OCI-LY7 (cell line): ENCODE results near the gene MAP4K1. TPM values are rescaled to one million over a fixed set of nuclear protein-coding genes. Genes with fewer than 3 reads are reported as not detected.
A peak's percentile ranks its signal among the peaks of the same experiment; 100 is the strongest.

ENCODE experiments used
- Bru-seq: library from RNA; stranded (reverse); fragments of 400-500 nt; gene quantifications from one replicate; lab custom pipeline; 2021; lab: Mats Ljungman, UMichigan
- BruChase-seq, 2 experiments: library from RNA; stranded (reverse); fragments of 400-500 nt; gene quantifications; one replicate each; lab custom pipeline; 2021; lab: Mats Ljungman, UMichigan
- BruUV-seq: library from RNA; stranded (reverse); fragments of 400-500 nt; replicated peaks from 2 replicates; lab custom pipeline; 2021; lab: Mats Ljungman, UMichigan
- CTCF ChIA-PET: fragments of 300-600 bp; sonication (Branson Sonifier 250); formaldehyde crosslinking; loops from one replicate; lab custom pipeline; 2022; ENCODE audit warnings: antibody characterized with exemption; ENCODE audit not compliant: unreplicated experiment; lab: Charles Lee
- POLR2A ChIA-PET: fragments of 300-600 bp; sonication (Branson Sonifier 250); formaldehyde crosslinking; loops from one replicate; lab custom pipeline; 2022; ENCODE audit warnings: antibody characterized with exemption; lab: Charles Lee
- DNase-seq: peaks from one replicate; pipeline ENCODE4 v3.0.0-alpha.2; 2015; ENCODE audit warnings: low spot score
- H2AFZ ChIP-seq: fragments of 200-600 bp; sonication (generic), shearing (Covaris generic); 2 replicates; pipeline ENCODE4 v1.6.1; 2014; ENCODE audit warnings: mild to moderate bottlenecking, antibody characterized with exemption, low read length, moderate library complexity
- H3K27ac ChIP-seq: fragments of 200-600 bp; sonication (generic); 2 replicates; pipeline ENCODE4 v1.5.1; 2014; ENCODE audit warnings: mixed run types, low read depth, mild to moderate bottlenecking, moderate library complexity, low read length, inconsistent platforms; ENCODE audit not compliant: poor library complexity, severe bottlenecking
- H3K36me3 ChIP-seq: fragments of 200-600 bp; sonication (generic); 2 replicates; pipeline ENCODE4 v1.6.1; 2014; ENCODE audit warnings: mild to moderate bottlenecking, antibody characterized with exemption, low read length, moderate library complexity, mixed read lengths; ENCODE audit not compliant: insufficient read depth
- H3K4me1 ChIP-seq: fragments of 200-600 bp; sonication (generic); 2 replicates; pipeline ENCODE4 v1.5.1; 2014; ENCODE audit warnings: mild to moderate bottlenecking, low read length; ENCODE audit not compliant: insufficient read depth, poor library complexity, severe bottlenecking
- H3K4me2 ChIP-seq: fragments of 200-600 bp; sonication (generic); 2 replicates; pipeline ENCODE4 v1.6.1; 2014; ENCODE audit warnings: mild to moderate bottlenecking, low read length
- H3K4me3 ChIP-seq: fragments of 200-600 bp; sonication (generic); 2 replicates; pipeline ENCODE4 v1.5.1; 2014; ENCODE audit warnings: mild to moderate bottlenecking, low read depth, low read length; ENCODE audit not compliant: poor library complexity, severe bottlenecking
- H3K79me2 ChIP-seq: fragments of 200-600 bp; sonication (generic); 2 replicates; pipeline ENCODE4 v1.6.1; 2016; ENCODE audit warnings: low read depth, mild to moderate bottlenecking, low read length, moderate library complexity, mixed read lengths; ENCODE audit not compliant: insufficient read depth
- H3K9me2 ChIP-seq: fragments of 200-600 bp; sonication (generic); 2 replicates; pipeline ENCODE4 v1.6.1; 2016; ENCODE audit warnings: mild to moderate bottlenecking, low read length, mixed read lengths; ENCODE audit not compliant: insufficient read depth
- H3K9me3 ChIP-seq: fragments of 200-600 bp; sonication (generic); 2 replicates; pipeline ENCODE4 v1.6.1; 2014; ENCODE audit warnings: mild to moderate bottlenecking, mixed run types, low read length, mixed read lengths
- H4K20me1 ChIP-seq: fragments of 200-600 bp; sonication (generic); 2 replicates; pipeline ENCODE4 v1.6.1; 2014; ENCODE audit warnings: mild to moderate bottlenecking, antibody characterized with exemption, low read length, moderate library complexity, mixed read lengths; ENCODE audit not compliant: insufficient read depth
- CTCF ChIP-seq: fragments of 200-600 bp; sonication (generic); conservative IDR thresholded peaks from 2 replicates; pipeline ENCODE4 v1.5.1; 2014; ENCODE audit warnings: mild to moderate bottlenecking, antibody characterized with exemption, low read length, moderate library complexity, mixed read lengths
- EZH2phosphoT487 ChIP-seq: fragments of 200-600 bp; sonication (generic); IDR thresholded peaks from 2 replicates; pipeline ENCODE4 v1.6.1; 2018; ENCODE audit warnings: low read depth, borderline replicate concordance, mild to moderate bottlenecking, mixed run types, antibody characterized with exemption, low read length, moderate library complexity, mixed read lengths
- intact Hi-C: fragments of 100-400 bp; cut with micrococcal nuclease; formaldehyde crosslinking; loops from one replicate; pipeline ENCODE4 v1.10.0; 2022; ENCODE audit not compliant: unreplicated experiment
- long read RNA-seq: library from polyadenylated mRNA; stranded (forward); transcript quantifications from one replicate; pipeline ENCODE4 v2.0.0, GENCODE V29; 2022
- total RNA-seq, 2 experiments: library from RNA; depleted of rRNA in 1 of 2; stranded (reverse); fragments of >200 nt in 1 of 2; shearing (Covaris generic) in 1 of 2; gene quantifications; 2 replicates each; pipeline ENCODE4 v1.2.3, GENCODE V29; 2014 to 2022

Gene MAP4K1
- total RNA-seq (2014; rRNA removed; shearing (Covaris generic)): 102 and 108 TPM in 2 replicates
- total RNA-seq (2022): 313 and 331 TPM in 2 replicates
- Bru-seq, nascent RNA: percentile 75 among the genes with signal in this experiment
- percentile 92 among the genes with signal in this experiment for BruChase-seq, experiment 1, labeled RNA remaining after a 6-hour chase
- BruChase-seq, experiment 2, labeled RNA remaining after a 2-hour chase: percentile 88 among the genes with signal in this experiment
- long read RNA-seq, transcript MAP4K1-210 (32 exons, 2,700 nt): minor isoform, 7 of 297 reads
- long read RNA-seq, transcript MAP4K1-201 (31 exons, 2,653 nt): major isoform, 164 of 297 reads
- long read RNA-seq, partial matches to known transcripts: 46 of 297 reads
- long read RNA-seq, other reads (novel, unspliced or antisense): 79 of 297 reads

DNA sequence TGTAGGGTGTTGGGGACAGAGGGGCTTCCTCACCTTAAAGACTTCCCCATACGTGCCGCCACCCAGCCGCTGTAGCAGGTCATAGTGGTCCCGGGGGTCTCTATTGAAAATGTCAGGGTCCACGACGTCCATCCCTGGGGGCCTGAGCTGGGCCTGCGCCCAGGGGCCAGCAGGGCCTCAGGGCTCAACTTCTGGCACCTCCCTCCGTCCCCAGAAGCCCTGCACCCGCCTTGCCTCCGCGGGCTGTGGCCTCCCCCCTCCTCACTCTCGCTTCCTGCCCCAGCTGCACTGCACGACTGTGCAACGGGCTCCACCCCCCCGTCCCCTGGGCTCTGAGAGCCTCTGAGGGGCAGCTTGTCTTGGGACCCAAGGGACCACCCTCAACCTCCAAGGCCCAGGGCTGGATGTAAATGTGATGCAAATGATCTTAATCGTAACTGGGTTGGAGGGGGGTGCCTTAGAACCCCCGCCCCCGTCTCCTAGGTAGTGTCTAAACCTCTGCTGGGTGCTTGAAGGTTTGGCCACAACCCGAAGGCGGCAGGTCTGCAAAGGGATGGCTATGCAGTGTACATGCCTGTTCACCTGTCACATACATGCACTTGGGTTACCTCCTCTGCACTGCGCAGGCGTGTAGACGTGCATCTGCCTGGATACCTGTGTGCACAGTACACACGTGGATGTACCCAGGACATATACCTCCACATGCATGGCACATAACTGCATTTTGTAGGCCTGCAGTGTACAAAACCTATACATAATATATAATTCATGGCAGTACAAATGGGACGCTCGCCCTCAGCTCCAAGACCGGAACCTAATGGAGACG lies at the start of gene MAP4K1:
Gene MAP4K1 (minus strand): TSS at position 190 of the 826 bp plus-strand sequence. CDS start 58 bp downstream, at position 132.
- intact Hi-C loops: loop anchor here (1.0 to 5.0 kb wide), 5 partner anchors 61 to 282 kb away; partner anchors contain the start of gene FAM98C
- no TSS peak for BruUV-seq
- H2AFZ ChIP-seq: peak within 1 kb of the TSS; percentile 3; the same call in 1 of the 2 replicates

DNA sequence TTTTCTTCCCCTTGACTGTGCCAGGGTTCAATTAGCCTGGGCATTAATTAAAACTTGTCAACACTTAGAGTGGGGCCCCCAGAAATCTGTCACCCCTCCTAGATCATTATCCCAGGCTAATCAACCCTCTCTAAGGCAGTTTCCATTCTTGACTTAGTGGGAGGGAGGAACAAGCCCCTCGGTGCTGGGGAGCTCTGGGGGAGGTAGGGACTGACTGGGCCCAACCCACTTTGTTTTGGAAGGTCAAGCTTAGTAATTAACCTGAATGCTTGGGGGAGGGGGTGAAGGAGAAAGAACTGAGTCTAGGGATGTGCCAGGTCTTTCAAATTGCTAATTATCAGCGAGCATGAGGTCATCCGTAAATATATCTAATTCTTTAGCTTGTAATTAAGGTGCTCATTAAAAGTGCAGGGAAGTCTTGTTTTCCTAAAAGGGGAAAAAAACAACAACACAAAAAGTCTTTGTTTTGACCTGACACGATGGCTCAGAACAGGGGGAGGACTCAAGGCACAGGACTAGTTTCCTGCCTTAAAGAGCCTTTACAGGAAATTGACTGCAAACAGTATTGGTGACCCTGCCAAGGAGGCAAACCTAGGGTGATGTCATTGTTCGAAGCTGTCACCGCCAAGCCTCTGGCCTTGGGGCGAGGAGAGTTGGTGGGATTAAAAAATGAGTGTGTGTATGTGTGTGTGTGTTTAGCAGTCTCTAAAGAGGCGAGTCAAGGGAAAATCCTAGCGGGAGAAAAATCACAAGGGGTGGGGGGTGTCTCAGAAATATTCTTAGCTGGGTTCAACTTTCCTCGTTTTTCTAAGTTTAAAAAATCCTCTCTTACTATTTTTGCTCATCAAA lies 49.1 kb upstream of the MAP4K1 start:
- CTCF ChIA-PET: no interaction called here
- Histone ChIP-seq H3K4me2 (peak overlapping the region; percentile 66), H2AFZ (no peak overlapping the region), H4K20me1 (peaks cover 6% of the 10 kb centered on the region; the same call in 1 of the 2 replicates), H3K4me3 (no peak overlapping the region), H3K9me3 (no peaks in the 10 kb centered on the region), H3K27ac (peak overlapping the region; percentile 25), H3K9me2 (no peaks in the 10 kb centered on the region), H3K36me3 (peaks cover 7% of the 10 kb centered on the region; the same call in 1 of the 2 replicates), H3K4me1 (peaks cover 46% of the 10 kb centered on the region), H3K79me2 (peaks cover 49% of the 10 kb centered on the region)
- DNase-seq: peak; percentile 48
- BruUV-seq: no TSS peak
- POLR2A ChIA-PET: interaction anchor here (0.6 kb wide), 1 partner anchor 267 kb away, joined by 3 read pairs; no protein-coding TSS in a partner anchor
- intact Hi-C loops: no loop called here
- TF ChIP-seq CTCF: no peak
- TF ChIP-seq EZH2phosphoT487: no peak

More for the DNA sequence above, at the start of gene MAP4K1:
- Histone ChIP-seq H3K4me2 (peak within 1 kb of the TSS; percentile 78), H3K4me3 (peak within 1 kb of the TSS; percentile 92), H3K9me2 (no peaks in the 10 kb centered on the region), H3K36me3 (peaks cover 60% of the 10 kb centered on the region), H3K9me3 (no peaks in the 10 kb centered on the region), H4K20me1 (peaks cover 11% of the 10 kb centered on the region; the same call in 1 of the 2 replicates), H3K27ac (peak within 1 kb of the TSS; percentile 87), H3K79me2 (peaks cover 62% of the 10 kb centered on the region), H3K4me1 (peaks cover 37% of the 10 kb centered on the region)
- ChIA-PET CTCF (interaction anchor here (0.8 to 1.4 kb wide), 4 partner anchors 16 to 312 kb away, joined by 3 read pairs; partner anchors contain the start of genes MRPS12 and SARS2), POLR2A (interaction anchor here (0.6 to 2.3 kb wide), 13 partner anchors 16 to 707 kb away, joined by 3 to 13 read pairs (median 4); partner anchors contain the start of gene ACTN4)
- TF ChIP-seq CTCF: no peak
- no peak for TF ChIP-seq EZH2phosphoT487
- DNase-seq: peak; percentile 99
